CD4-positive, alpha-beta T cell treated with Interleukin-15 for 4 hours (primary cell): ENCODE data around the gene THRB.
"Not testable (repeated sequence)": the region's sequence is repeated elsewhere in the genome, so short reads cannot be mapped to it uniquely, and the experiment has no call there.

ENCODE experiments used
- DNase-seq: peaks from one replicate; pipeline ENCODE4 v3.0.0-alpha.2; 2020; ENCODE audit warnings: low spot score

The THRB gene

GRCh38 chr3:24094818-24095217, 399.8 kb downstream of the THRB start:
- not testable (repeated sequence) for DNase-seq

- DNase-seq: no peak
These were observed 405.9 kb downstream of the THRB start for GRCh38 chr3:24088782-24089181.

GRCh38 chr3:24087469-24087868, 407.2 kb downstream of the THRB start:
- DNase-seq: no peak

- DNase-seq: no peak
These were observed 407.8 kb downstream of the THRB start for GRCh38 chr3:24086617-24087404.

GRCh38 chr3:24086206-24086605, 408.4 kb downstream of the THRB start:
- DNase-seq: no peak

GRCh38 chr3:24072193-24072592, 422.5 kb downstream of the THRB start:
- DNase-seq: no peak

- no peak for DNase-seq
These were observed 425.6 kb downstream of the THRB start for GRCh38 chr3:24069045-24069444.

GRCh38 chr3:24067483-24067882, 427.2 kb downstream of the THRB start:
- DNase-seq: no peak
